Activated T-cell treated with anti-CD3 and anti-CD28 coated beads, Interleukin-2, amount 50 U/mL, for 24 hours (primary cell): Measurements from ENCODE around the gene CCT5.

Source experiments
- DNase-seq: peaks from one replicate; pipeline ENCODE4 v3.0.0-alpha.2; 2020
- H3K27ac Mint-ChIP-seq: 2 replicates; pipeline ENCODE4 v1.8.0; 2020; ENCODE audit warnings: mild to moderate bottlenecking, mixed read lengths
- H3K27me3 Mint-ChIP-seq: 2 replicates; pipeline ENCODE4 v1.8.0; 2020; ENCODE audit warnings: mixed read lengths
- H3K36me3 Mint-ChIP-seq: 2 replicates; pipeline ENCODE4 v1.8.0; 2020; ENCODE audit warnings: low read depth, mixed read lengths
- H3K4me1 Mint-ChIP-seq: 2 replicates; pipeline ENCODE4 v1.8.0; 2020; ENCODE audit warnings: low read depth, mixed read lengths
- H3K4me3 Mint-ChIP-seq: 2 replicates; pipeline ENCODE4 v1.8.0; 2020; ENCODE audit warnings: mild to moderate bottlenecking, moderate library complexity, mixed read lengths
- H3K9me3 Mint-ChIP-seq: 2 replicates; pipeline ENCODE4 v1.8.0; 2020; ENCODE audit warnings: mixed read lengths

The CCT5 gene

GRCh38 chr5:10291692-10292339, 41.7 kb downstream of the CCT5 start:
- Mint-ChIP-seq H3K4me3 (no peak overlapping the region), H3K36me3 (no peaks in the 10 kb centered on the region), H3K27me3 (peaks cover 9% of the 10 kb centered on the region), H3K9me3 (no peaks in the 10 kb centered on the region), H3K4me1 (peaks cover 5% of the 10 kb centered on the region), H3K27ac (no peak overlapping the region)
- DNase-seq = no peak

DNA sequence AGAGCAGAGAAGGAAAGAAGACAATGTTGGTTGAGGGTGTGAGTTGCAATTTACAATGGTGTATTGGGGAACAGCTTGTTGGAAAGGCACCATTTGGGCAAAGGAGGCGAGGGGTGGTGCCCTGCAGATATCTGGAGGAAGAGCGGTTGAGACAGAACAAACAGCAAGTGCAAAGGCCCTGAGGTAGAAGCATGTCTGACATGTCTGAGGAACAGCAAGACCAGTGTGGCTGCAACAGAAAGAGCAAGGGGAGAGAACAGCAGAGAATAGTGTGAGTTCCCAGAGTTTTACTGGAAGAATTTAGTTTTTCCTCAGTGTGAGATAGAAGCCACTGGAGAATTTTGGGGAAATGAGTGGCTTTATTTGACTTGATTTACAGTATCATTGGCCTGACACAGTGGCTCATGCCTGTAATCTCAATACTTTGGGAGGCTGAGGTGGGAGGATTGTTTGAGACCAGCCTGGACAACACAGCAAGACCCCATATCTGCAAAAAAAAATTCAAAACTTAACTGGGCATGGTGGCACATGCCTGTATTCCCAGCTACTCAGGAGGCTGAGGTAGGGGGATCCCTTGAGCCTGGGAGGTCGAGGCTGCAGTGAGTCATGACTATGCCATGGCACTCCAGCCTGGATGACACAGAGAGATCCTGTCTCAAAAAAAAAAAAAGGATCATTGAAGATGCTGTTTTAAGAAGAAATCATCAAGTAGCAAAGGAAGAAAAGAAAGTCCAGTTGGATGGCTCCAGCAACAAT, 44.0 kb downstream of the CCT5 start:
- Mint-ChIP-seq H3K27ac (no peak overlapping the region), H3K4me3 (no peak overlapping the region), H3K27me3 (peaks cover 6% of the 10 kb centered on the region), H3K36me3 (no peaks in the 10 kb centered on the region), H3K4me1 (no peaks in the 10 kb centered on the region), H3K9me3 (no peaks in the 10 kb centered on the region)
- no peak for DNase-seq

GRCh38 chr5:10295619-10296326, 45.7 kb downstream of the CCT5 start:
- no peaks in the 10 kb centered on the region for H3K9me3 Mint-ChIP-seq
- no peak overlapping the region for H3K4me3 Mint-ChIP-seq
- H3K36me3 Mint-ChIP-seq = no peaks in the 10 kb centered on the region
- no peak overlapping the region for H3K27ac Mint-ChIP-seq
- no peaks in the 10 kb centered on the region for H3K4me1 Mint-ChIP-seq
- no peak for DNase-seq
- peaks cover 2% of the 10 kb centered on the region for H3K27me3 Mint-ChIP-seq

- H3K4me3 Mint-ChIP-seq = no peak overlapping the region
- DNase-seq = no peak
- H3K27me3 Mint-ChIP-seq = no peaks in the 10 kb centered on the region
- H3K36me3 Mint-ChIP-seq = no peaks in the 10 kb centered on the region
- H3K9me3 Mint-ChIP-seq = no peaks in the 10 kb centered on the region
- H3K27ac Mint-ChIP-seq = no peak overlapping the region
- no peaks in the 10 kb centered on the region for H3K4me1 Mint-ChIP-seq
These were observed 47.6 kb downstream of the CCT5 start for GRCh38 chr5:10297646-10298204.

GRCh38 chr5:10300246-10300645, 50.2 kb downstream of the CCT5 start:
- H3K4me1 Mint-ChIP-seq = no peaks in the 10 kb centered on the region
- no peak overlapping the region for H3K27ac Mint-ChIP-seq
- H3K9me3 Mint-ChIP-seq = no peaks in the 10 kb centered on the region
- H3K4me3 Mint-ChIP-seq = no peak overlapping the region
- DNase-seq = no peak
- H3K27me3 Mint-ChIP-seq = peaks cover 3% of the 10 kb centered on the region
- H3K36me3 Mint-ChIP-seq = no peaks in the 10 kb centered on the region

DNA sequence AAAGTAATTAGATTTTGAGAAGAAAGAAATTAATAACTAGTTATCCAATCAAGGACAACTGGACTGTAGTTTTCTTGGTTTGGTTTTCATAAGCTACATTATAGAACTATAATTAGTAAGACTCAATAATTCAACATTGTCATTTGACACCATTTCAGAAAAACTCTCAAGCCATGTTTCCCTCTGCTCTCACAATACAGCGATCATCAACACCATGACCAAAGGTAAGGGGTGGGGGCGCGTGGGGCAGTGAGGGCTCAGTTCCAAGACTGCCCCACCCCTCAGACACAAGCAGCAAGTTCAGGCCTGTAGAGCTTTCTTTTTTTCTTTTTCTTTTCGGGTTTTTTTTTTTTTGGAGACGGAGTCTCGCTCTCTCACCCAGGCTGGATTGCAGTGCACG, 51.2 kb downstream of the CCT5 start:
- Mint-ChIP-seq H3K4me3 (no peak overlapping the region), H3K27ac (no peak overlapping the region), H3K27me3 (peaks cover 11% of the 10 kb centered on the region), H3K9me3 (no peaks in the 10 kb centered on the region), H3K36me3 (no peaks in the 10 kb centered on the region), H3K4me1 (no peaks in the 10 kb centered on the region)
- no peak for DNase-seq

GRCh38 chr5:10301842-10302610, 51.9 kb downstream of the CCT5 start:
- no peaks in the 10 kb centered on the region for H3K36me3 Mint-ChIP-seq
- H3K4me1 Mint-ChIP-seq = peaks cover 2% of the 10 kb centered on the region
- H3K4me3 Mint-ChIP-seq = no peak overlapping the region
- H3K9me3 Mint-ChIP-seq = no peaks in the 10 kb centered on the region
- H3K27ac Mint-ChIP-seq = no peak overlapping the region
- no peak for DNase-seq
- peaks cover 18% of the 10 kb centered on the region for H3K27me3 Mint-ChIP-seq

GRCh38 chr5:10303201-10303600, 53.1 kb downstream of the CCT5 start:
- no peak for DNase-seq
- Mint-ChIP-seq H3K36me3 (no peaks in the 10 kb centered on the region), H3K4me1 (peaks cover 8% of the 10 kb centered on the region), H3K27me3 (peaks cover 25% of the 10 kb centered on the region), H3K4me3 (no peak overlapping the region), H3K9me3 (no peaks in the 10 kb centered on the region), H3K27ac (no peak overlapping the region)

DNA sequence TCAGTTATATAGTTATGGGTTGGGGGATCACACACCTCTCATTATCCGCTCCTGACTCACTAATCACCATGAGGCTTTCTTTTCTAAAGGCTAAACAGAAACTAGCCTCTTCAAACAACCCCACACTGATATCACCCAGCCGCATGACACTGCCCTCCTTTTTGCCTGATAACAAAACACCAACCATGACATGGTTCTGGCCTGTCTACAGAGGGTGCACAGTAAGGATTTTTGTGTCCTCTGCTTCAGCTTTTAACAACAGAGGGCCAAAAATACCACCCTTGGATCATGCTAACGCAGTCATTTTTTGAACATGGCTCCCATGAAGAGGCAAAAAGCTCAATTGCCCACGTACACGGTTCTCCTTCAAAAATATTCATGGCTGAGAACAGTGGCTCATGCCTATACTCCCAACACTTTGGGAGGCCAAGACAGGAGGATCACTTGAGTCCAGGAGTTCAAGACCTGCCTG, 53.7 kb downstream of the CCT5 start:
- H3K4me3 Mint-ChIP-seq = no peak overlapping the region
- H3K27ac Mint-ChIP-seq = no peak overlapping the region
- H3K27me3 Mint-ChIP-seq = peaks cover 29% of the 10 kb centered on the region
- no peaks in the 10 kb centered on the region for H3K36me3 Mint-ChIP-seq
- peaks cover 9% of the 10 kb centered on the region for H3K4me1 Mint-ChIP-seq
- H3K9me3 Mint-ChIP-seq = no peaks in the 10 kb centered on the region
- no peak for DNase-seq

- no peaks in the 10 kb centered on the region for H3K36me3 Mint-ChIP-seq
- no peak overlapping the region for H3K27ac Mint-ChIP-seq
- H3K4me1 Mint-ChIP-seq = peaks cover 9% of the 10 kb centered on the region
- no peak for DNase-seq
- H3K9me3 Mint-ChIP-seq = no peaks in the 10 kb centered on the region
- H3K27me3 Mint-ChIP-seq = peaks cover 34% of the 10 kb centered on the region
- H3K4me3 Mint-ChIP-seq = no peak overlapping the region
These were observed 54.9 kb downstream of the CCT5 start for GRCh38 chr5:10304932-10305331.

GRCh38 chr5:10306114-10306513, 56.0 kb downstream of the CCT5 start:
- Mint-ChIP-seq H3K36me3 (no peaks in the 10 kb centered on the region), H3K9me3 (no peaks in the 10 kb centered on the region), H3K4me3 (no peak overlapping the region), H3K27me3 (peaks cover 38% of the 10 kb centered on the region), H3K27ac (no peak overlapping the region), H3K4me1 (peaks cover 18% of the 10 kb centered on the region)
- DNase-seq = no peak

- Mint-ChIP-seq H3K4me1 (peaks cover 18% of the 10 kb centered on the region), H3K36me3 (no peaks in the 10 kb centered on the region), H3K27me3 (peaks cover 38% of the 10 kb centered on the region), H3K9me3 (no peaks in the 10 kb centered on the region), H3K4me3 (peak overlapping the region; percentile 75), H3K27ac (no peak overlapping the region)
- no peak for DNase-seq
These were observed 56.7 kb downstream of the CCT5 start for GRCh38 chr5:10306806-10307205.

GRCh38 chr5:10307206-10308148, 57.4 kb downstream of the CCT5 start, which contains the start of gene CMBL:
Gene CMBL (minus strand): TSS chr5:10307902. CDS start chr5:10290762, 17,140 bp downstream.
- Mint-ChIP-seq H3K4me3 (peak within 1 kb of the TSS; percentile 75), H3K36me3 (no peaks in the 10 kb centered on the region), H3K4me1 (peaks cover 18% of the 10 kb centered on the region), H3K27me3 (peaks cover 38% of the 10 kb centered on the region), H3K9me3 (no peaks in the 10 kb centered on the region), H3K27ac (peak within 1 kb of the TSS; percentile 44)
- peak; percentile 59 for DNase-seq
